GM19438 (cell line): ENCODE results near the gene ADGRL1.

Experiments used
- ATAC-seq: cut with Tn5 transposase; IDR thresholded peaks from one replicate; pipeline ENCODE4 v1.9.1; 2021; ENCODE audit warnings: low read depth; ENCODE audit not compliant: unreplicated experiment

Gene ADGRL1

GRCh38 chr19:14164724-14165493 lies 41.1 kb downstream of the ADGRL1 start:
- ATAC-seq = no peak

- ATAC-seq = no peak
Observed at GRCh38 chr19:14164082-14164481, 41.9 kb downstream of the ADGRL1 start.

- no peak for ATAC-seq
Observed at GRCh38 chr19:14162871-14163297, 43.1 kb downstream of the ADGRL1 start.

GRCh38 chr19:14161305-14161704 lies 44.7 kb downstream of the ADGRL1 start:
- ATAC-seq = no peak

GRCh38 chr19:14160017-14160703 lies 45.8 kb downstream of the ADGRL1 start:
- no peak for ATAC-seq

GRCh38 chr19:14159059-14159458 lies 46.9 kb downstream of the ADGRL1 start:
- no peak for ATAC-seq

- no peak for ATAC-seq
Observed at GRCh38 chr19:14158276-14159023, 47.5 kb downstream of the ADGRL1 start.

- no peak for ATAC-seq
Observed at GRCh38 chr19:14156971-14157717, 48.8 kb downstream of the ADGRL1 start.

- no peak for ATAC-seq
Observed at GRCh38 chr19:14156122-14156521, 49.8 kb downstream of the ADGRL1 start.

- ATAC-seq = no peak
Observed at GRCh38 chr19:14155371-14155770, 50.6 kb downstream of the ADGRL1 start.

- ATAC-seq = no peak
Observed at GRCh38 chr19:14152713-14153112, 53.3 kb downstream of the ADGRL1 start.

- no peak for ATAC-seq
Observed at GRCh38 chr19:14150770-14151661, 55.0 kb downstream of the ADGRL1 start.

- no peak for ATAC-seq
Observed at GRCh38 chr19:14150041-14150769, 55.8 kb downstream of the ADGRL1 start.

GRCh38 chr19:14149509-14149994 lies 56.4 kb downstream of the ADGRL1 start:
- ATAC-seq = no peak

- ATAC-seq = no peak
Observed at GRCh38 chr19:14148751-14149410, 57.1 kb downstream of the ADGRL1 start.

GRCh38 chr19:14147797-14148605 lies 58.0 kb downstream of the ADGRL1 start:
- ATAC-seq = no peak

- ATAC-seq = no peak
Observed at GRCh38 chr19:14146789-14147216, 59.2 kb downstream of the ADGRL1 start.
